ENCODE data around the gene C5.
"Not testable (repeated sequence)": the region's sequence is repeated elsewhere in the genome, so short reads cannot be mapped to it uniquely, and the experiment has no call there.

C5 gene

DNA sequence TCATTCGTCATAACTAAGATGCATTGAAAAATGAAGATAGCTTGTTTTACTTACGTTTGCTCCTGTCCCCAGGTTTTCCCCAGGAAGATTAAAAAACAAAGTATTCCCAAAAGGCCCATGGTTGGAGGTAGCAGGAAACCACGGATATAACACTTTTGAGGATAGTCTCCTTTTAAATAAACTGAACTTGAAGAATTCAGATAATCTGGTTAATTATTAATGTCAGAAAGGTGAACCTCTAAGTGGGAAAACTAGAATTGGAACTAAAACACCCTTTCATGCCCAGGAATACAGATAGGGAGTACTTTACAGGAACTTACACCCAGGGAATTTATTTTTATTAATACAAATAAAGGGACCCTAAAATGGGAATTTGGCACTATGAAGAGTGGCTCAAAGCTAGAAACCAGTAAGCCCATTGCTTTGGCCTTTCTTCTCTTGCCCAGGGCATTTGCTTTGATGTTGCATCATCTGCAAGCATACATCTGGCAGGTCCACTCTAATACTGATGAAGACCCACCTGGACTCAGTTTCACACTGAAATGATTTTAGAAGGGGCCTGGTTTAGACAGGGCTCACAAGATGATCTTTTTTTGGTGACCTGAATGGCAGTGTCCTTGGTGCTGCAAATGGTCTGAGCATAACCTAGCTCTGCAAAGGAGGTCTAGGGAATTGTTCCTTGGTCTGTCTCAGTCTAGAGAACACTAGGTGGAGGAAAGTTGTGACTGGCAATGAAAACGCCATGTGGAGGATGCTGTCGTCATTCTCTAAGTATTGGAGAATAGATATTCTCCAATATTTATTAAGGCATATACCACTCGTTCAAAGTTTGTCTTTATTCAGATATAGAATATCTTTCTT is at the start of gene C5:
TSS of gene C5 (minus strand) at position 148 of the 861 bp plus-strand sequence. CDS start at position 119, 29 bp downstream.
- Histone ChIP-seq H3K36me3 (ENCODE audit: control insufficient read depth in 2 of 2, insufficient read depth in 2 of 2, low read length in 2 of 2) (no peaks in the 10 kb centered on the region), H3K27ac (ENCODE audit: low read length) (no peak within 1 kb of the TSS), H3K27me3 (ENCODE audit: control insufficient read depth in 1 of 2, insufficient read depth in 2 of 2, low read length in 2 of 2) (no peaks in the 10 kb centered on the region), H3K4me3 (ENCODE audit: low read length in 2 of 2) (no peak within 1 kb of the TSS), H3K9ac (ENCODE audit: low read length in 2 of 2) (no peak within 1 kb of the TSS), H3K4me1 (ENCODE audit: control insufficient read depth, insufficient read depth, low read length) (no peaks in the 10 kb centered on the region), H3K9me3 (ENCODE audit: control insufficient read depth in 2 of 2, low read length in 2 of 2) (no peaks in the 10 kb centered on the region)

GRCh38 chr9:121098567-121099198 is 48.6 kb upstream of the C5 start:
- H3K4me1 ChIP-seq (ENCODE audit: control insufficient read depth, insufficient read depth, low read length), result no peaks in the 10 kb centered on the region
- H3K36me3 ChIP-seq (ENCODE audit: control insufficient read depth in 2 of 2, insufficient read depth in 2 of 2, low read length in 2 of 2), result peaks cover 2 to 8% of the 10 kb centered on the region in 2 donors
- H3K27ac ChIP-seq (ENCODE audit: low read length), result no peak overlapping the region
- no peaks in the 10 kb centered on the region for H3K27me3 ChIP-seq (ENCODE audit: control insufficient read depth in 1 of 2, insufficient read depth in 2 of 2, low read length in 2 of 2)
- no peak overlapping the region for H3K9ac ChIP-seq (ENCODE audit: low read length in 2 of 2)
- H3K9me3 ChIP-seq (ENCODE audit: control insufficient read depth in 2 of 2, low read length in 2 of 2), result no peaks in the 10 kb centered on the region
- no peak overlapping the region for H3K4me3 ChIP-seq (ENCODE audit: low read length in 2 of 2)

GRCh38 chr9:121095057-121095456 is 45.0 kb upstream of the C5 start:
- no peaks in the 10 kb centered on the region for H3K27me3 ChIP-seq (ENCODE audit: control insufficient read depth in 1 of 2, insufficient read depth in 2 of 2, low read length in 2 of 2)
- H3K9me3 ChIP-seq (ENCODE audit: control insufficient read depth in 2 of 2, low read length in 2 of 2), result no peaks in the 10 kb centered on the region
- H3K4me3 ChIP-seq (ENCODE audit: low read length in 2 of 2), result no peak overlapping the region
- H3K27ac ChIP-seq (ENCODE audit: low read length), result no peak overlapping the region
- H3K9ac ChIP-seq (ENCODE audit: low read length in 2 of 2), result no peak overlapping the region
- peaks cover 4 to 8% of the 10 kb centered on the region in 2 donors for H3K36me3 ChIP-seq (ENCODE audit: control insufficient read depth in 2 of 2, insufficient read depth in 2 of 2, low read length in 2 of 2)
- H3K4me1 ChIP-seq (ENCODE audit: control insufficient read depth, insufficient read depth, low read length), result no peaks in the 10 kb centered on the region

DNA sequence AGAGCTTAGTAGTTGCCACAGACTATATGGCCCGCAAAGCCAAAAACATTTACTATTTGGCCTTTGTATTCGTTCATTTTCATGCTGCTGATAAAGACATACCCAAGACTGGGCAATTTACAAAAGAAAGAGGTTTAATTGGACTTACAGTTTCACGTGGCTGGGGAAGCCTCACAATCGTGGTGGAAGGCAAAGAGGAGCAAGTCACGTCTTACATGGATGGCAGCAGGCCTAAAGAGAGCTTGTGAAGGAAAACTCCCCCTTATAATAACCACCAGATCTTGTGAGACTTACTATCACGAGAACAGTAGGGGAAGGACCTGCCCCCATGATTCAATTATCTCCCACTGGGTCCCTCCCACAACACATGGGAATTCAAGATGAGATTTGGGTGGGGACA is 40.7 kb upstream of the C5 start:
- not testable (repeated sequence) for H3K4me1 ChIP-seq (ENCODE audit: control insufficient read depth, insufficient read depth, low read length); H3K27ac ChIP-seq (ENCODE audit: low read length); H3K4me3 ChIP-seq (ENCODE audit: low read length in 2 of 2); H3K9me3 ChIP-seq (ENCODE audit: control insufficient read depth in 2 of 2, low read length in 2 of 2); H3K9ac ChIP-seq (ENCODE audit: low read length in 2 of 2); H3K27me3 ChIP-seq (ENCODE audit: control insufficient read depth in 1 of 2, insufficient read depth in 2 of 2, low read length in 2 of 2); H3K36me3 ChIP-seq (ENCODE audit: control insufficient read depth in 2 of 2, insufficient read depth in 2 of 2, low read length in 2 of 2)

- H3K36me3 ChIP-seq (ENCODE audit: control insufficient read depth in 2 of 2, insufficient read depth in 2 of 2, low read length in 2 of 2), result peaks cover 0 to under 1% of the 10 kb centered on the region in 2 donors
- H3K27me3 ChIP-seq (ENCODE audit: control insufficient read depth in 1 of 2, insufficient read depth in 2 of 2, low read length in 2 of 2), result no peaks in the 10 kb centered on the region
- no peak overlapping the region for H3K27ac ChIP-seq (ENCODE audit: low read length)
Measured at GRCh38 chr9:121088576-121088975, 38.5 kb upstream of the C5 start.

GRCh38 chr9:121085661-121086060 is 35.6 kb upstream of the C5 start:
- Histone ChIP-seq H3K4me1 (ENCODE audit: control insufficient read depth, insufficient read depth, low read length) (no peaks in the 10 kb centered on the region), H3K27ac (ENCODE audit: low read length) (no peak overlapping the region), H3K4me3 (ENCODE audit: low read length in 2 of 2) (no peak overlapping the region), H3K36me3 (ENCODE audit: control insufficient read depth in 2 of 2, insufficient read depth in 2 of 2, low read length in 2 of 2) (peaks cover 0 to 6% of the 10 kb centered on the region in 2 donors), H3K9me3 (ENCODE audit: control insufficient read depth in 2 of 2, low read length in 2 of 2) (no peaks in the 10 kb centered on the region), H3K27me3 (ENCODE audit: control insufficient read depth in 1 of 2, insufficient read depth in 2 of 2, low read length in 2 of 2) (no peaks in the 10 kb centered on the region), H3K9ac (ENCODE audit: low read length in 2 of 2) (no peak overlapping the region)

More at GRCh38 chr9:121088576-121088975, 38.5 kb upstream of the C5 start:
- Histone ChIP-seq H3K9me3 (ENCODE audit: control insufficient read depth in 2 of 2, low read length in 2 of 2) (no peaks in the 10 kb centered on the region), H3K9ac (ENCODE audit: low read length in 2 of 2) (no peak overlapping the region), H3K4me3 (ENCODE audit: low read length in 2 of 2) (no peak overlapping the region), H3K4me1 (ENCODE audit: control insufficient read depth, insufficient read depth, low read length) (no peaks in the 10 kb centered on the region)

GRCh38 chr9:121082075-121082474 is 32.0 kb upstream of the C5 start:
- H3K9ac ChIP-seq (ENCODE audit: low read length in 2 of 2), result no peak overlapping the region
- H3K4me1 ChIP-seq (ENCODE audit: control insufficient read depth, insufficient read depth, low read length), result no peaks in the 10 kb centered on the region
- H3K27ac ChIP-seq (ENCODE audit: low read length), result no peak overlapping the region
- H3K27me3 ChIP-seq (ENCODE audit: control insufficient read depth in 1 of 2, insufficient read depth in 2 of 2, low read length in 2 of 2), result no peaks in the 10 kb centered on the region
- H3K4me3 ChIP-seq (ENCODE audit: low read length in 2 of 2), result no peak overlapping the region
- no peaks in the 10 kb centered on the region for H3K9me3 ChIP-seq (ENCODE audit: control insufficient read depth in 2 of 2, low read length in 2 of 2)
- peaks cover 0 to 6% of the 10 kb centered on the region in 2 donors for H3K36me3 ChIP-seq (ENCODE audit: control insufficient read depth in 2 of 2, insufficient read depth in 2 of 2, low read length in 2 of 2)

- no peaks in the 10 kb centered on the region for H3K27me3 ChIP-seq (ENCODE audit: control insufficient read depth in 1 of 2, insufficient read depth in 2 of 2, low read length in 2 of 2)
- H3K4me1 ChIP-seq (ENCODE audit: control insufficient read depth, insufficient read depth, low read length), result peaks cover 11% of the 10 kb centered on the region
- H3K27ac ChIP-seq (ENCODE audit: low read length), result peak overlapping the region; percentile 88
- peak overlapping the region; percentile 76 to 85 for H3K4me3 ChIP-seq (ENCODE audit: low read length in 2 of 2)
- no peaks in the 10 kb centered on the region for H3K9me3 ChIP-seq (ENCODE audit: control insufficient read depth in 2 of 2, low read length in 2 of 2)
- H3K36me3 ChIP-seq (ENCODE audit: control insufficient read depth in 2 of 2, insufficient read depth in 2 of 2, low read length in 2 of 2), result no peaks in the 10 kb centered on the region
- H3K9ac ChIP-seq (ENCODE audit: low read length in 2 of 2), result peak overlapping the region; percentile 63 to 90
Measured at GRCh38 chr9:121075251-121076036, 25.4 kb upstream of the C5 start.

GRCh38 chr9:121074370-121075250 is 24.5 kb upstream of the C5 start, which contains the start of gene CNTRL:
Gene CNTRL, plus strand, starts transcription at chr9:121074955. Its CDS starts 13,372 bp downstream, at chr9:121088327.
- Histone ChIP-seq H3K27me3 (ENCODE audit: control insufficient read depth in 1 of 2, insufficient read depth in 2 of 2, low read length in 2 of 2) (no peaks in the 10 kb centered on the region), H3K4me1 (ENCODE audit: control insufficient read depth, insufficient read depth, low read length) (peaks cover 11% of the 10 kb centered on the region)

GRCh38 chr9:121073038-121073437 is 23.0 kb upstream of the C5 start:
- Histone ChIP-seq H3K4me3 (ENCODE audit: low read length in 2 of 2) (no peak overlapping the region), H3K27ac (ENCODE audit: low read length) (no peak overlapping the region), H3K9ac (ENCODE audit: low read length in 2 of 2) (no peak overlapping the region), H3K4me1 (ENCODE audit: control insufficient read depth, insufficient read depth, low read length) (peaks cover 11% of the 10 kb centered on the region), H3K36me3 (ENCODE audit: control insufficient read depth in 2 of 2, insufficient read depth in 2 of 2, low read length in 2 of 2) (no peaks in the 10 kb centered on the region), H3K9me3 (ENCODE audit: control insufficient read depth in 2 of 2, low read length in 2 of 2) (no peaks in the 10 kb centered on the region), H3K27me3 (ENCODE audit: control insufficient read depth in 1 of 2, insufficient read depth in 2 of 2, low read length in 2 of 2) (no peaks in the 10 kb centered on the region)

More at GRCh38 chr9:121074370-121075250, 24.5 kb upstream of the C5 start, which contains the start of gene CNTRL:
- H3K36me3 ChIP-seq (ENCODE audit: control insufficient read depth in 2 of 2, insufficient read depth in 2 of 2, low read length in 2 of 2), result no peaks in the 10 kb centered on the region
- H3K27ac ChIP-seq (ENCODE audit: low read length), result peak within 1 kb of the TSS; percentile 88
- H3K4me3 ChIP-seq (ENCODE audit: low read length in 2 of 2), result peak within 1 kb of the TSS; percentile 76 to 85
- no peaks in the 10 kb centered on the region for H3K9me3 ChIP-seq (ENCODE audit: control insufficient read depth in 2 of 2, low read length in 2 of 2)
- H3K9ac ChIP-seq (ENCODE audit: low read length in 2 of 2), result peak within 1 kb of the TSS; percentile 63 to 90

All from stomach smooth muscle (tissue), 2 donors.